ENCODE results near the gene RALGPS1. TPM values are rescaled to one million over a fixed set of nuclear protein-coding genes. Genes with fewer than 3 reads are reported as not detected.
A peak's percentile ranks its signal among the peaks of the same experiment; 100 is the strongest.

RALGPS1 gene
- total RNA-seq, 2 donors from 2014 or later = 15.3 to 79.4 TPM

- intact Hi-C loops (cut with DNase I) = no loop called here
- DNase-seq (no peak), ATAC-seq (no peak)
- Histone ChIP-seq H3K4me1 (peaks cover 11% of the 10 kb centered on the region), H3K27ac (no peak overlapping the region), H3K27me3 (no peaks in the 10 kb centered on the region), H3K4me3 (no peak overlapping the region), H3K36me3 (replicated peaks in 1 of 2; ENCODE audit: insufficient read depth in 1 of 2, low read depth in 2 of 2) (no peaks in the 10 kb centered on the region), H3K9me3 (no peaks in the 10 kb centered on the region)
- 80 to 82% methylated on average over 5 of the region's 5 CpGs for WGBS, 2 donors
- TF ChIP-seq CTCF (IDR thresholded peaks at IDR 0.05) = no peak
- no peak for TF ChIP-seq POLR2A (IDR thresholded peaks at IDR 0.05)
Observed at GRCh38 chr9:126955811-126956210, 41.2 kb downstream of the RALGPS1 start.

- intact Hi-C loops (cut with DNase I) = no loop called here
- Histone ChIP-seq H3K36me3 (replicated peaks in 1 of 2; ENCODE audit: insufficient read depth in 1 of 2, low read depth in 2 of 2) (no peaks in the 10 kb centered on the region), H3K4me3 (no peak overlapping the region), H3K27ac (no peak overlapping the region), H3K9me3 (no peaks in the 10 kb centered on the region), H3K27me3 (no peaks in the 10 kb centered on the region), H3K4me1 (peaks cover 11% of the 10 kb centered on the region)
- TF ChIP-seq POLR2A (IDR thresholded peaks at IDR 0.05) = no peak
- no peak for TF ChIP-seq CTCF (IDR thresholded peaks at IDR 0.05)
- 92 to 94% methylated on average over 6 to 7 of the region's 7 CpGs for WGBS, 2 donors
- ATAC-seq (peak; percentile 15), DNase-seq (no peak)
Observed at GRCh38 chr9:126956917-126957686, 42.5 kb downstream of the RALGPS1 start.

- peaks cover 11% of the 10 kb centered on the region for H3K4me1 ChIP-seq
- WGBS, 2 donors = 84 to 92% methylated on average over 3 of the region's 3 CpGs
- DNase-seq = no peak
- no peaks in the 10 kb centered on the region for H3K9me3 ChIP-seq
- no peak for ATAC-seq
- no peak overlapping the region for H3K27ac ChIP-seq
- no peaks in the 10 kb centered on the region for H3K36me3 ChIP-seq (replicated peaks in 1 of 2; ENCODE audit: insufficient read depth in 1 of 2, low read depth in 2 of 2)
- intact Hi-C loops (cut with DNase I) = no loop called here
- H3K27me3 ChIP-seq = no peaks in the 10 kb centered on the region
- TF ChIP-seq POLR2A (IDR thresholded peaks at IDR 0.05) (no peak), CTCF (IDR thresholded peaks at IDR 0.05) (no peak)
- no peak overlapping the region for H3K4me3 ChIP-seq
Observed at GRCh38 chr9:126957687-126958053, 43.1 kb downstream of the RALGPS1 start.

GRCh38 chr9:126959336-126959735 lies 44.8 kb downstream of the RALGPS1 start:
- Histone ChIP-seq H3K4me1 (peaks cover 11% of the 10 kb centered on the region), H3K36me3 (replicated peaks in 1 of 2; ENCODE audit: insufficient read depth in 1 of 2, low read depth in 2 of 2) (peaks cover 0 to 3% of the 10 kb centered on the region in 2 donors), H3K9me3 (no peaks in the 10 kb centered on the region), H3K4me3 (no peak overlapping the region), H3K27me3 (no peaks in the 10 kb centered on the region), H3K27ac (no peak overlapping the region)
- TF ChIP-seq CTCF (IDR thresholded peaks at IDR 0.05) (no peak), POLR2A (IDR thresholded peaks at IDR 0.05) (no peak)
- ATAC-seq (no peak), DNase-seq (no peak)
- WGBS, 2 donors = 36 to 54% methylated on average over 3 of the region's 3 CpGs
- intact Hi-C loops (cut with DNase I) = no loop called here

- DNase-seq (no peak), ATAC-seq (no peak)
- no peak overlapping the region for H3K4me3 ChIP-seq
- peaks cover 11% of the 10 kb centered on the region for H3K4me1 ChIP-seq
- intact Hi-C loops (cut with DNase I) = no loop called here
- H3K27me3 ChIP-seq = no peaks in the 10 kb centered on the region
- no peak overlapping the region for H3K27ac ChIP-seq
- H3K9me3 ChIP-seq = no peaks in the 10 kb centered on the region
- TF ChIP-seq CTCF (IDR thresholded peaks at IDR 0.05) (no peak), POLR2A (IDR thresholded peaks at IDR 0.05) (no peak)
- H3K36me3 ChIP-seq (replicated peaks in 1 of 2; ENCODE audit: insufficient read depth in 1 of 2, low read depth in 2 of 2) = peaks cover 0 to 3% of the 10 kb centered on the region in 2 donors
Observed at GRCh38 chr9:126959917-126960316, 45.3 kb downstream of the RALGPS1 start.
